ENCODE data around the gene ARFGAP1. TPM values are rescaled to one million over a fixed set of nuclear protein-coding genes. Genes with fewer than 3 reads are reported as not detected.

ARFGAP1 gene
- polyA plus RNA-seq, 2 donors, result 33.3 to 76.1 TPM

DNA sequence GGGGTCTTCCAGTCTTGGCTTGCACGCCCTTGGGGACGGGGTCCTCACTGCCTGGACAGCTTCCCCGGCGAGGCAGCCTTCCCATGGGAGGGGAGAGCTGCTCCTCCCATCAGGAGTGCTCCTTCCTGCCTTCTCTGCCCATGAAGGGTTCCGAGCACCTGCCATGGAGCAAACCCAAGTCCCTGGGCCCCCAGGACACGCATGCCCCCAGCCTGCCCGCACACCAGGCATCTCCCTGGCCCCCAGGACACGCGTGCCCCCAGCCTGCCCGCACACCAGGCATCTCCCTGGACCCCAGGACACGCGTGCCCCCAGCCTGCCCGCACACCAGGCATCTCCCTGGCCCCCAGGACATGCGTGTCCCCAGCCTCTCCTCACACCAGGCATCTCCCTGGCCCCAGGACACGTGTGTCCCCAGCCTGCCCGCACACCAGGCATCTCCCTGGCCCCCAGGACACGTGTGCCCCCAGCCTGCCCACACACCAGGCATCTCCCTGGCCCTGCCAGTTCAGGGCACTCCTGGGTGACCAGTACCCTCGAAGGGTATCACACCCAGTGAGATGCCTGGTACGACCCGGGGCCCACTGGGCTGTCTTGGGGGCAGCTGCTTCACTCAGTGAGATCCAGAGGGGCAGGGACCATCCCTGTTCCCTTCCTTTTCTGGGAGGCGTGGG, 42.1 kb downstream of the ARFGAP1 start:
- no peaks in the 10 kb centered on the region for H3K27me3 ChIP-seq (ENCODE audit: control insufficient read depth in 1 of 2, insufficient read depth in 2 of 2, low read length in 2 of 2)

DNA sequence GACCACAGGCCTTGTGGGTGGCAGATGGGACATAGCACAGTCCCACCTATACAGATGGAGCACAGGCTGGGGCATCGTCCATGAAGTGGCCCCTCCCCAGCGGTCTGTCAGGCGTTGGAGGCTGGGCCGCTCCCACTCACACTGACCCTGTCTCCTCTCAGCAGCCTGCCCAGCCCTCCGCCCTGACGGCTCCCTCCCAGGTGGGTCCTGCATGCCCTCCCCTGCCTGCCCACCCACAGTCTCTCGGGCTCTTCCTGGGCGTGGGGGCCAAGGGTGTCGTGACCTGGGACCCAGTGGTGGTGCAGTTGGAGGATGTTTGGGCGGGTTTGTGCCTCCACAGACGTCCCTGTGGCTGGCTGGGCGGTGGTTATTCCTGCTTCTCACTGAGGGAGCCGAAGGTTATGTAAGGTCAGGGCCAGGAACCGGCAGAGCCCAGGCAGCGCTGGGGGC, 42.7 kb downstream of the ARFGAP1 start:
- H3K9me3 ChIP-seq (ENCODE audit: control insufficient read depth in 2 of 2, insufficient read depth in 1 of 2, low read depth in 1 of 2, low read length in 1 of 2), result no peaks in the 10 kb centered on the region
- no peak overlapping the region for H3K4me3 ChIP-seq (ENCODE audit: low read depth in 1 of 2, low read length in 2 of 2)
- H3K36me3 ChIP-seq (ENCODE audit: control insufficient read depth in 2 of 2, insufficient read depth in 2 of 2, low read length in 1 of 2), result no peaks in the 10 kb centered on the region
- 56% methylated on average over 14 to 15 of the region's 15 CpGs for WGBS, 2 donors
- H3K27ac ChIP-seq (ENCODE audit: low read depth in 2 of 2, low read length in 1 of 2), result no peak overlapping the region
- H3K4me1 ChIP-seq (ENCODE audit: control insufficient read depth in 2 of 2, insufficient read depth in 2 of 2, low read length in 1 of 2), result no peaks in the 10 kb centered on the region
- no peaks in the 10 kb centered on the region for H3K27me3 ChIP-seq (ENCODE audit: control insufficient read depth in 1 of 2, insufficient read depth in 2 of 2, low read length in 2 of 2)

More for the DNA sequence above, 42.1 kb downstream of the ARFGAP1 start:
- H3K9me3 ChIP-seq (ENCODE audit: control insufficient read depth in 2 of 2, insufficient read depth in 1 of 2, low read depth in 1 of 2, low read length in 1 of 2), result no peaks in the 10 kb centered on the region
- H3K27ac ChIP-seq (ENCODE audit: low read depth in 2 of 2, low read length in 1 of 2), result no peak overlapping the region
- 78 to 80% methylated on average over 21 of the region's 21 CpGs for WGBS, 2 donors
- no peaks in the 10 kb centered on the region for H3K4me1 ChIP-seq (ENCODE audit: control insufficient read depth in 2 of 2, insufficient read depth in 2 of 2, low read length in 1 of 2)
- no peak overlapping the region for H3K4me3 ChIP-seq (ENCODE audit: low read depth in 1 of 2, low read length in 2 of 2)
- H3K36me3 ChIP-seq (ENCODE audit: control insufficient read depth in 2 of 2, insufficient read depth in 2 of 2, low read length in 1 of 2), result no peaks in the 10 kb centered on the region

DNA sequence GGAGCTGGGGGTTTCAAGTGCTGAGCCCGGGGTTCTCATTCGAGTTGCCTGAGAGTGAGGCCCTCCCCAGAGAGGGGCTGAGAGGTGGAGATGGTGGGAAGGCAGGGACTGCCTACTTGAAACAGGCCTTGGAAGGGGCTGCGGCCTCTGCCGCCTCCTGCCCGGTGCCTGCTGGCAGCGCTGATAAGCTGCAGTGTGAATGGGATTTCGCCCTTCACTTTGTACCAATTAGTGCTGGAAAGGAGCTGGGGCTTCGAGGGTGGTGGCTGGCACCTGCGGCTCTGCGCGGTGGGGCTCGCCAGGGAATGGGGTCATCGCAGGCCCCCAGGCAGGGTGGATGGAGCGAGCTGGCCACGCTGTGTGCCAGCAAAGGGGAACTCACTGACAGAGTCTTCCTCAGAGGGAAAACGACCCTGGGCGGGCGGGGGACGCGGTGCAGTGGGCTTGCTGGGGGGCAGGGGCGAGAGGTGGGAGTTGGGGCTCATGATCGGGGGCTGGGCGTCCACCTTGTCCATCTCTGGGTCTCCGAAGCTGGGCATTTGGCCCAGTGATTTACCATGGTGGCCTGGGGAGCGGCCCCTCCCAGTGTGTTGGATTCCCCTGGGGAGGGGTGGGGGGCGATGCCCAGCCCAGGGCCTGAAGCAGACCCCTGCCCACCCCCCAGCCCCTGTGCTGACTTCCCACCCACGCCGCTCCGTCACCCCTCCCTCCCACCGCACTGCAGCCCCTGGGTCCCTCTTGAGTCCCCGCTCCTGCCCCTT, 43.3 kb downstream of the ARFGAP1 start:
- WGBS, 2 donors, result 79% methylated on average over 30 to 31 of the region's 31 CpGs

DNA sequence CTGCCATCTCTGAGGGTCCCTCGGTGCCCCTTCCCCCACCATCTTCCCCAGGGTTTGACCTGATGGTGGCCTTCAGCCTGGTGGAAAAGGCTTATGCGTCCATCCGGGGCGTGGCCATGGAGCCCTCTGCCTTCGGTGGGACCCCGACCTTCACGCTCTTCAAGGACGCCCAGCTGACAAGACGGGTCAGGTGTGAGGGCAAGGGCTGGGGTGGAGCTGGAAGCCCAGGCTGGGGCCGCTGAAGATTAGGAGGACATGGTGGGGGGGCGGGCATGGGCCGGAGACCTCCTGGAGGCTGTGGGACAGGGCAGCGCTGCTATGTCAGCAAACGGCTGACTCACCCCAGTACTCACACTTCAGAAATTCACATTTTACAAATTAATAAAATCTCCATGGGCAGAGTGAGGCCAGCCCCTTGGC, 43.9 kb downstream of the ARFGAP1 start:
- H3K27ac ChIP-seq (ENCODE audit: low read depth in 2 of 2, low read length in 1 of 2), result no peak overlapping the region
- no peaks in the 10 kb centered on the region for H3K27me3 ChIP-seq (ENCODE audit: control insufficient read depth in 1 of 2, insufficient read depth in 2 of 2, low read length in 2 of 2)
- no peaks in the 10 kb centered on the region for H3K4me1 ChIP-seq (ENCODE audit: control insufficient read depth in 2 of 2, insufficient read depth in 2 of 2, low read length in 1 of 2)
- no peak overlapping the region for H3K4me3 ChIP-seq (ENCODE audit: low read depth in 1 of 2, low read length in 2 of 2)
- WGBS, 2 donors, result 75 to 79% methylated on average over 14 of the region's 14 CpGs
- no peaks in the 10 kb centered on the region for H3K36me3 ChIP-seq (ENCODE audit: control insufficient read depth in 2 of 2, insufficient read depth in 2 of 2, low read length in 1 of 2)
- H3K9me3 ChIP-seq (ENCODE audit: control insufficient read depth in 2 of 2, insufficient read depth in 1 of 2, low read depth in 1 of 2, low read length in 1 of 2), result no peaks in the 10 kb centered on the region

More for the DNA sequence above, 43.3 kb downstream of the ARFGAP1 start:
- no peaks in the 10 kb centered on the region for H3K36me3 ChIP-seq (ENCODE audit: control insufficient read depth in 2 of 2, insufficient read depth in 2 of 2, low read length in 1 of 2)
- no peak overlapping the region for H3K4me3 ChIP-seq (ENCODE audit: low read depth in 1 of 2, low read length in 2 of 2)
- H3K27ac ChIP-seq (ENCODE audit: low read depth in 2 of 2, low read length in 1 of 2), result no peak overlapping the region
- H3K4me1 ChIP-seq (ENCODE audit: control insufficient read depth in 2 of 2, insufficient read depth in 2 of 2, low read length in 1 of 2), result no peaks in the 10 kb centered on the region
- no peaks in the 10 kb centered on the region for H3K27me3 ChIP-seq (ENCODE audit: control insufficient read depth in 1 of 2, insufficient read depth in 2 of 2, low read length in 2 of 2)
- H3K9me3 ChIP-seq (ENCODE audit: control insufficient read depth in 2 of 2, insufficient read depth in 1 of 2, low read depth in 1 of 2, low read length in 1 of 2), result no peaks in the 10 kb centered on the region

DNA sequence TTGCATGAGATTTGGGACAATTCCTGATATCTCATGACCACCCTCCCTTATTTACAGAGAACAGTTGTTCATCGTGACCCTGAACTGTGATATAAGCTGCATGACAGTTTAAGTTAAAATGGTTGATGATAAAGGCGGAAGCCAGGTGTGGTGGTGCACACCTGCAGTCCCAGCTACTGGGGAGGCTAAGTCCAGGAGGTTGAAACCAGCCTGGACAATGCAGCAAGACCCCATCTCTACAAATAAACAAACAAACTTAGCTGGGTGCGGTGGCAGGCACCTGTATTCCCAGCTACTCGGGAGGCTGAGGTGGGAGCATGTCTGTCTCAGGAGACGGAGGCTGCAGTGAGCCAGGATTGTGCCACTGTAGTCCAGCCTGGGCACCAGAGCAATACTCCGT, 44.4 kb downstream of the ARFGAP1 start:
- Histone ChIP-seq H3K4me3 (ENCODE audit: low read depth in 1 of 2, low read length in 2 of 2) (no peak overlapping the region), H3K27me3 (ENCODE audit: control insufficient read depth in 1 of 2, insufficient read depth in 2 of 2, low read length in 2 of 2) (no peaks in the 10 kb centered on the region), H3K9me3 (ENCODE audit: control insufficient read depth in 2 of 2, insufficient read depth in 1 of 2, low read depth in 1 of 2, low read length in 1 of 2) (no peaks in the 10 kb centered on the region), H3K4me1 (ENCODE audit: control insufficient read depth in 2 of 2, insufficient read depth in 2 of 2, low read length in 1 of 2) (no peaks in the 10 kb centered on the region), H3K27ac (ENCODE audit: low read depth in 2 of 2, low read length in 1 of 2) (no peak overlapping the region), H3K36me3 (ENCODE audit: control insufficient read depth in 2 of 2, insufficient read depth in 2 of 2, low read length in 1 of 2) (no peaks in the 10 kb centered on the region)
- 81 to 84% methylated on average over 6 of the region's 6 CpGs for WGBS, 2 donors

DNA sequence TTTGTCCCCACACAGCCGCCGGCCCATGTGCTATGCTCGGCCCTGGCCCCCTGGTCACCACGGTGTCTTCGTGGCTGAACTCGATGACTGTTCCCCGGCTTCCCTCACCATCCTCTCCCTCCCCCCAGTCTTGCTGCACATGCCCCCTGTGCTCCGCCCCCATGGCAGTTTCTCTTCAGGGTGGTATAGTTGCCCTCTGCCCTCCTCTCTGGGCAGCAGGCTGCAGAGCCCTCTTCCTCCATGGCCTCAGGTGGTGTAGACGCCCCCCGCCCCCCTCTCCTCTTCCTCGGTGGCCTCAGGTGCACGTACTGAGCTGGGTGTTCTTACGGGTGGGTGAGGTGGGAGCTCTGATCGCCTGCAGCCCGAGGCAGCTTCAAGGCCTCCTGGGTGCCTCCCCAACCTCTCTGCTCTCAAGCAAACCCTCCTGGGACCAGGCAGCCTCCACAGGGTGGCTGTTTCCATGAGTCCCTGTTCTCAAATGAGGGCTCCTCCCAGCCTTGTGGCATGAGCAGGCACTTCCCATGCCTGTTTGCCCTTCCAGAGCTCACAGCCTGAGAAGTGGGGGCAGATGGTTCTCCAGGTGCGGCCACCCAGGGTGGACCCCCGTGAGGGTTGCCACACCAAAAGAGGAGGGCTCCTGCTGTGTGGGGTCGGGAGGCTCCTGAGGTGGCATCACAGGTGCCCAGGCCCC, 45.1 kb downstream of the ARFGAP1 start:
- H3K4me3 ChIP-seq (ENCODE audit: low read depth in 1 of 2, low read length in 2 of 2), result no peak overlapping the region
- WGBS, 2 donors, result 77 to 80% methylated on average over 17 to 18 of the region's 18 CpGs
- no peak overlapping the region for H3K27ac ChIP-seq (ENCODE audit: low read depth in 2 of 2, low read length in 1 of 2)
- H3K36me3 ChIP-seq (ENCODE audit: control insufficient read depth in 2 of 2, insufficient read depth in 2 of 2, low read length in 1 of 2), result no peaks in the 10 kb centered on the region
- H3K4me1 ChIP-seq (ENCODE audit: control insufficient read depth in 2 of 2, insufficient read depth in 2 of 2, low read length in 1 of 2), result no peaks in the 10 kb centered on the region
- no peaks in the 10 kb centered on the region for H3K9me3 ChIP-seq (ENCODE audit: control insufficient read depth in 2 of 2, insufficient read depth in 1 of 2, low read depth in 1 of 2, low read length in 1 of 2)
- no peaks in the 10 kb centered on the region for H3K27me3 ChIP-seq (ENCODE audit: control insufficient read depth in 1 of 2, insufficient read depth in 2 of 2, low read length in 2 of 2)

DNA sequence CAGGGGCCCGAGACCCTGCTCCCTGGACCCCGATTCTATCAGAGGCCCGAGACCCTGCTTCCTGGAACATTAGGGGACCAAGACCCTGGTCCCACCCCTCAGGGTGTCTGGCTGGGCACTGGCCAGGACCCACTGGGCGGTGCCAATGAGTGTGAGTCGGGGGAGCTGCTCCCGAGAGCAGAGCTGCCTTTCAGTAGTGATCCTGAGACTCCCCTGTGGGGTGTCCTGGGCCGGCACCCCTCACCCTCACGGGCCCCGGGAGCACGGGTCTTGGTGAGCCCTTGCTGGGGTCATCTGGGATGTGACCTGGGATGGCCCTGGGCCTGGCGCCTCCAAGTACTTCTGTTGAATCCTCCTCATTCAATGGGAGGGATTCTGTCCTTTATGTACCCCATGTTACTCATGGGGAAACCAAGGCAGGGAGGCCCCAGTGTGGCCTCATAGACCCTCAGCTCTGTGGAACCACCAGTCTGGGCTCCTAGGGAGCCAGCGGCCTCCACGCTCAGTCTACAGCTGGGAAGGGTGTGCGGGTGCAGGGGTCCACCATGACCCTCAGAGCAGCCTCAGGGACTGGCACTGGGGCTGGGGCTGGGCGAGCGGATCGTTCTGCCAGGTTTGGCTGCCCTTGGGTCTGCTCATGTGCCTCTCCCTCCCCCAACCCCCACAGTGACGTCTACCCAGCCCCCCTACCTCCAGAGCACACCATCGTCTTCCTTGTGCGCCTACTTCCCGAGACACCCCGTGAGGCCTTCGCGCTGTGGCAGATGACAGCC, 46.0 kb downstream of the ARFGAP1 start:
- H3K4me1 ChIP-seq (ENCODE audit: control insufficient read depth in 2 of 2, insufficient read depth in 2 of 2, low read length in 1 of 2), result no peaks in the 10 kb centered on the region
- H3K27me3 ChIP-seq (ENCODE audit: control insufficient read depth in 1 of 2, insufficient read depth in 2 of 2, low read length in 2 of 2), result no peaks in the 10 kb centered on the region
- no peaks in the 10 kb centered on the region for H3K9me3 ChIP-seq (ENCODE audit: control insufficient read depth in 2 of 2, insufficient read depth in 1 of 2, low read depth in 1 of 2, low read length in 1 of 2)
- 85 to 89% methylated on average over 24 of the region's 24 CpGs for WGBS, 2 donors
- no peaks in the 10 kb centered on the region for H3K36me3 ChIP-seq (ENCODE audit: control insufficient read depth in 2 of 2, insufficient read depth in 2 of 2, low read length in 1 of 2)
- no peak overlapping the region for H3K4me3 ChIP-seq (ENCODE audit: low read depth in 1 of 2, low read length in 2 of 2)
- no peak overlapping the region for H3K27ac ChIP-seq (ENCODE audit: low read depth in 2 of 2, low read length in 1 of 2)

DNA sequence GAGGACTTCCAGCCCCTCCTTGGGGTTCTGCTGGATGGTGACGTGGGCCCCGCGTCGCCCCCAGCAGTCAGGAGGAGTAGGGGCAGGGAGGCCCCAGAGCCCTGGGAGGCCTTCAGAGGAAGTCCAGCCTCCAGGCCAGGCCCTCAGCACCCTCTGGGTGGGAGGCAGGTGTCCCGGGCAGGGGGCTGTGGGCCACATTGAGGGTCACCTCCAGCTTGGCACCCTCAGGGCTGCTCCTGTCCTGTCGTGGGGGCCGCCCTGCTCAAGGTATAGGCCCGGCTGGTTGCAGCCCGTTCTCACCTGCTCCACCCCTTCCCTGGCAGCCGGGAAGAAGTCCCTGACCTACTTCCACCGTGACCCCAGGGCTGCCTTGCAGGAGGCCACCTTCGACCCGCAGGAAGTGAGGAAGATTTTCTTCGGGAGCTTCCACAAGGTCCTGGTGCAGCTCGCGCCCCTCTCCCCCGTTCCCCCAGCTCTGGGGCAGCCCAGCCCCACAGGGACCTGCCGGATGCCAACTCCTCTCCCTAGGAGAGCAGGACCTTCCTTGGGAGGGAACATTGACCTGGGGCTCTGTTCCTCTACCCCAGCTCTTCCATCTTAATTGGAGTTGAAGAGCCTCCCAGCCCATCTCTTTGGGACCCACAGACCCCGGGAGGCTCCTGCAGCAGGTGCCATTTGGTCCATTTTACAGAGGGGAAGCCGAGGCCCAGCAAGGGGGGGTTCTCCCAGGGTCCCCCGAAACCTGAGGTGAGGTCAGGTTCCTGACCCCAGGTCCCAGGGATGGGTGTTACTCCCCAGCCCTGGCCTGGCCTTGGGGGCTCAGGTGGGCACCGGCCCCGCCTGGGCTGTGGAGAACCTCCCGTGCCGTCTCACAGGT, 46.8 kb downstream of the ARFGAP1 start:
- WGBS, 2 donors, result 75 to 80% methylated on average over 24 to 25 of the region's 25 CpGs
- H3K4me1 ChIP-seq (ENCODE audit: control insufficient read depth in 2 of 2, insufficient read depth in 2 of 2, low read length in 1 of 2), result no peaks in the 10 kb centered on the region
- H3K4me3 ChIP-seq (ENCODE audit: low read depth in 1 of 2, low read length in 2 of 2), result no peak overlapping the region
- H3K27ac ChIP-seq (ENCODE audit: low read depth in 2 of 2, low read length in 1 of 2), result no peak overlapping the region
- H3K36me3 ChIP-seq (ENCODE audit: control insufficient read depth in 2 of 2, insufficient read depth in 2 of 2, low read length in 1 of 2), result no peaks in the 10 kb centered on the region
- H3K9me3 ChIP-seq (ENCODE audit: control insufficient read depth in 2 of 2, insufficient read depth in 1 of 2, low read depth in 1 of 2, low read length in 1 of 2), result no peaks in the 10 kb centered on the region
- H3K27me3 ChIP-seq (ENCODE audit: control insufficient read depth in 1 of 2, insufficient read depth in 2 of 2, low read length in 2 of 2), result no peaks in the 10 kb centered on the region
